Amniotic stem cell (primary cell): ENCODE measurements around the gene RAB3D.
"Not testable (repeated sequence)": the region's sequence is repeated elsewhere in the genome, so short reads cannot be mapped to it uniquely, and the experiment has no call there.

Experiments
- DNase-seq: peaks from one replicate; lab custom pipeline; 2025; lab: John Stamatoyannopoulos, UW

Gene RAB3D

GRCh38 chr19:11338121-11338520, 1.3 kb downstream of the RAB3D start:
- no peak for DNase-seq

GRCh38 chr19:11337080-11337479, 2.4 kb downstream of the RAB3D start:
- DNase-seq: no peak

GRCh38 chr19:11335449-11336146, 3.9 kb downstream of the RAB3D start:
- DNase-seq: no peak

- DNase-seq: not testable (repeated sequence)
Measured at GRCh38 chr19:11333838-11334237, 5.6 kb downstream of the RAB3D start.

- no peak for DNase-seq
Measured at GRCh38 chr19:11332822-11333221, 6.6 kb downstream of the RAB3D start.

- no peak for DNase-seq
Measured at GRCh38 chr19:11331502-11331901, 8.0 kb downstream of the RAB3D start.

- no peak for DNase-seq
Measured at GRCh38 chr19:11330127-11330526, 9.3 kb downstream of the RAB3D start.

GRCh38 chr19:11325544-11325943, 13.9 kb downstream of the RAB3D start:
- no peak for DNase-seq

GRCh38 chr19:11324748-11325389, 14.6 kb downstream of the RAB3D start:
- no peak for DNase-seq

- DNase-seq: peak; percentile 83
Measured at GRCh38 chr19:11324079-11324661, 15.3 kb downstream of the RAB3D start.

- DNase-seq: no peak
Measured at GRCh38 chr19:11323601-11324078, 15.8 kb downstream of the RAB3D start.

GRCh38 chr19:11322269-11323024, 17.0 kb downstream of the RAB3D start:
- no peak for DNase-seq

GRCh38 chr19:11321191-11322126, 18.0 kb downstream of the RAB3D start:
- no peak for DNase-seq

- not testable (repeated sequence) for DNase-seq
Measured at GRCh38 chr19:11320278-11320995, 19.0 kb downstream of the RAB3D start.

- no peak for DNase-seq
Measured at GRCh38 chr19:11306337-11306736, 33.1 kb downstream of the RAB3D start.

- DNase-seq: no peak
Measured at GRCh38 chr19:11304936-11305335, 34.5 kb downstream of the RAB3D start.

- DNase-seq: no peak
Measured at GRCh38 chr19:11300811-11301120, 38.7 kb downstream of the RAB3D start.

- DNase-seq: no peak
Measured at GRCh38 chr19:11299946-11300810, 39.3 kb downstream of the RAB3D start.

- DNase-seq: no peak
Measured at GRCh38 chr19:11296264-11296663, 43.2 kb downstream of the RAB3D start.

GRCh38 chr19:11295665-11296245, 43.7 kb downstream of the RAB3D start, which contains the start of gene TSPAN16:
Gene TSPAN16, plus strand, starts transcription at chr19:11296160. Its CDS starts 138 bp downstream, at chr19:11296298.
- DNase-seq: no peak
